ENCODE measurements around the gene STARD13. TPM values are rescaled to one million over a fixed set of nuclear protein-coding genes. Genes with fewer than 3 reads are reported as not detected.
A peak's percentile ranks its signal among the peaks of the same experiment; 100 is the strongest.

The STARD13 gene
- polyA plus RNA-seq, 1 experiment = 21.2 TPM

- Histone ChIP-seq H3K27me3 (ENCODE audit: control insufficient read depth, insufficient read depth, low read length) (no peaks in the 10 kb centered on the region), H3K36me3 (ENCODE audit: control insufficient read depth, insufficient read depth, low read length) (peaks cover 14% of the 10 kb centered on the region), H3K4me3 (ENCODE audit: low read depth, low read length) (no peak overlapping the region)
- CTCF ChIA-PET = no interaction called here
- DNase-seq (ENCODE audit: low read depth) = no peak
- POLR2A ChIA-PET = no interaction called here
- TF ChIP-seq CTCF (IDR thresholded peaks at IDR 0.05; ENCODE audit: insufficient read depth, low read depth, low read length) = no peak
These were observed 169.1 kb downstream of the STARD13 start for GRCh38 chr13:33116321-33117010.

GRCh38 chr13:33115274-33115673 is 170.3 kb downstream of the STARD13 start:
- DNase-seq (ENCODE audit: low read depth) = no peak
- H3K36me3 ChIP-seq (ENCODE audit: control insufficient read depth, insufficient read depth, low read length) = peaks cover 16% of the 10 kb centered on the region
- no peak for TF ChIP-seq CTCF (IDR thresholded peaks at IDR 0.05; ENCODE audit: insufficient read depth, low read depth, low read length)
- ChIA-PET POLR2A (no interaction called here), CTCF (no interaction called here)
- H3K27me3 ChIP-seq (ENCODE audit: control insufficient read depth, insufficient read depth, low read length) = no peaks in the 10 kb centered on the region
- no peak overlapping the region for H3K4me3 ChIP-seq (ENCODE audit: low read depth, low read length)

GRCh38 chr13:33114146-33114545 is 171.4 kb downstream of the STARD13 start:
- Histone ChIP-seq H3K36me3 (ENCODE audit: control insufficient read depth, insufficient read depth, low read length) (peaks cover 19% of the 10 kb centered on the region), H3K27me3 (ENCODE audit: control insufficient read depth, insufficient read depth, low read length) (no peaks in the 10 kb centered on the region), H3K4me3 (ENCODE audit: low read depth, low read length) (no peak overlapping the region)
- no peak for TF ChIP-seq CTCF (IDR thresholded peaks at IDR 0.05; ENCODE audit: insufficient read depth, low read depth, low read length)
- CTCF ChIA-PET = no interaction called here
- POLR2A ChIA-PET = no interaction called here
- no peak for DNase-seq (ENCODE audit: low read depth)

- DNase-seq (ENCODE audit: low read depth) = no peak
- Histone ChIP-seq H3K27me3 (ENCODE audit: control insufficient read depth, insufficient read depth, low read length) (no peaks in the 10 kb centered on the region), H3K4me3 (ENCODE audit: low read depth, low read length) (no peak overlapping the region), H3K36me3 (ENCODE audit: control insufficient read depth, insufficient read depth, low read length) (peaks cover 16% of the 10 kb centered on the region)
- POLR2A ChIA-PET = interaction anchor here (0.6 kb wide), 1 partner anchor 14 kb away, joined by 3 read pairs; no protein-coding TSS in a partner anchor
- CTCF ChIA-PET = interaction anchor here (0.6 to 1.1 kb wide), 4 partner anchors 14 to 116 kb away, joined by 3 to 5 read pairs (median 4); no protein-coding TSS in a partner anchor
- TF ChIP-seq CTCF (IDR thresholded peaks at IDR 0.05; ENCODE audit: insufficient read depth, low read depth, low read length) = no peak
These were observed 172.8 kb downstream of the STARD13 start for GRCh38 chr13:33112766-33113165.

- Histone ChIP-seq H3K4me3 (ENCODE audit: low read depth, low read length) (no peak overlapping the region), H3K27me3 (ENCODE audit: control insufficient read depth, insufficient read depth, low read length) (no peaks in the 10 kb centered on the region), H3K36me3 (ENCODE audit: control insufficient read depth, insufficient read depth, low read length) (peaks cover 17% of the 10 kb centered on the region)
- CTCF ChIA-PET = interaction anchor here (1.2 kb wide), 1 partner anchor 209 kb away, joined by 3 read pairs; no protein-coding TSS in a partner anchor
- TF ChIP-seq CTCF (IDR thresholded peaks at IDR 0.05; ENCODE audit: insufficient read depth, low read depth, low read length) = no peak
- DNase-seq (ENCODE audit: low read depth) = peak; percentile 68
- POLR2A ChIA-PET = interaction anchor here (1.0 kb wide), 1 partner anchor 9 kb away, joined by 3 read pairs; no protein-coding TSS in a partner anchor
These were observed 174.0 kb downstream of the STARD13 start for GRCh38 chr13:33111414-33112110.

All from BJ (cell line).